RWPE1 (cell line): ENCODE results near the gene FKBP11.

Source experiments
- CTCF ChIA-PET: fragments of 350-600 bp; sonication (Branson Sonifier 250); formaldehyde crosslinking; extraction: SDS; loops from one replicate; lab custom pipeline; 2021; lab: Yijun Ruan, JAX
- POLR2A ChIA-PET: fragments of 400-600 bp; formaldehyde crosslinking; extraction: SDS; loops from one replicate; lab custom pipeline; 2020; ENCODE audit warnings: antibody characterized with exemption; ENCODE audit not compliant: low non-redundant PET; lab: Yijun Ruan, JAX
- DNase-seq: peaks from one replicate; pipeline ENCODE4 v3.0.0; 2012; ENCODE audit warnings: low spot score
- H3K27ac ChIP-seq: fragments of 450-650 bp; 2 replicates; pipeline ENCODE4 v1.5.1; 2017
- TF ChIP-seq, protein P1 (sequence below): fragments of 450-650 bp; conservative IDR thresholded peaks from 2 replicates; pipeline ENCODE4 v1.5.1; 2017; ENCODE audit warnings: low read depth, mild to moderate bottlenecking

FKBP11 gene

DNA sequence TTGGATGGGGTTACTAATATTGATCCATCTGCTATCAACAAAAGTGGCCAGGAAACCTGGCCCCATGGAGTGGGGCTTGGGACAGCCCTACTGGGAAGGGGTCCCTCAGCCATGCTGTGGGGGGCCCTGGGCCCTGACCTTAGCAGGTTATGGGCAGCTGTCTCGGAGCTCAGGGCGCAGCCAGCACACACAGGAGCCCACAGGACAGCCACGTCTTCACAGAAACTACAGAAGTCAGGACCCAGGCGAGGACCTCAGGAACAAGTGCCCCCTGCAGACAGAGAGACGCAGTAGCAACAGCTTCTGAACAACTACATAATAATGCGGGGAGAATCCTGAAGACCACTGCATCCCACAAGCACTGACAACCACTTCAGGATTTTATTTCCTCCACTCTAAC is 11.9 kb upstream of the FKBP11 start:
- CTCF ChIA-PET, result interaction anchor here (1.2 to 1.4 kb wide), 2 partner anchors 40 to 51 kb away, joined by 4 to 5 read pairs; no protein-coding TSS in a partner anchor
- no peak for DNase-seq
- H3K27ac ChIP-seq, result no peak overlapping the region
- POLR2A ChIA-PET, result interaction anchor here (0.6 kb wide), 1 partner anchor 17 kb away, joined by 3 read pairs; no protein-coding TSS in a partner anchor
- TF ChIP-seq, protein P1, sequence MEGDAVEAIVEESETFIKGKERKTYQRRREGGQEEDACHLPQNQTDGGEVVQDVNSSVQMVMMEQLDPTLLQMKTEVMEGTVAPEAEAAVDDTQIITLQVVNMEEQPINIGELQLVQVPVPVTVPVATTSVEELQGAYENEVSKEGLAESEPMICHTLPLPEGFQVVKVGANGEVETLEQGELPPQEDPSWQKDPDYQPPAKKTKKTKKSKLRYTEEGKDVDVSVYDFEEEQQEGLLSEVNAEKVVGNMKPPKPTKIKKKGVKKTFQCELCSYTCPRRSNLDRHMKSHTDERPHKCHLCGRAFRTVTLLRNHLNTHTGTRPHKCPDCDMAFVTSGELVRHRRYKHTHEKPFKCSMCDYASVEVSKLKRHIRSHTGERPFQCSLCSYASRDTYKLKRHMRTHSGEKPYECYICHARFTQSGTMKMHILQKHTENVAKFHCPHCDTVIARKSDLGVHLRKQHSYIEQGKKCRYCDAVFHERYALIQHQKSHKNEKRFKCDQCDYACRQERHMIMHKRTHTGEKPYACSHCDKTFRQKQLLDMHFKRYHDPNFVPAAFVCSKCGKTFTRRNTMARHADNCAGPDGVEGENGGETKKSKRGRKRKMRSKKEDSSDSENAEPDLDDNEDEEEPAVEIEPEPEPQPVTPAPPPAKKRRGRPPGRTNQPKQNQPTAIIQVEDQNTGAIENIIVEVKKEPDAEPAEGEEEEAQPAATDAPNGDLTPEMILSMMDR, result no peak

DNA sequence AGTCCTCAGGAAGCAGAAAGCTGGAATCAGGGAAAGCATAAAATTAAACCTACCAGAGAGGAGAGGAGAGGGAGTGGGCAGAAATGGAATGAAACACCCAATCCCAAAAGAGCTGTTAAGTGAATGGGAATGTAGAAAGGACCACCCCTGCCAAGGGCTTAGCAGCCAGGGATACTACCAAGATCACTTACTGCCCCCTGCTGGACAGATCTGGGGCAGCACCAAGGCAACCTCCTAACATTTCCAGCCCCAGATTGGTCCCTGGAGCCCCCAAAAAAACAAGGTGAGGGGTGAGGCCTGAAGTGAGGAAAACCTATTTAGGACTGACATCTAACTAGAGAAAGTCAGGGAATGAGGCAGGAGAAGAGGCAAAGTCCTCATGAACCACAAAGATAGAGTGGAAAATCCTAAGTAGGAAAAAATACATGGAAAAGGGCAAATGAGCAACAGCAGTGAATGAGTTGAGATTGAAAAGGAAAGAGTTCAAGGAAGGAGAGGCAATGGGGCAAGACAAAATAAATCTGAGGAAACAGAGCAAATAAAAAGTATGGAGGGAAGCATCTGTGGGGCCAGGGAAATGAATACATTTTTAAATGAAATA is 11.2 kb upstream of the FKBP11 start:
- ChIA-PET POLR2A (no interaction called here), CTCF (interaction anchor here (0.5 to 1.3 kb wide), 19 partner anchors 9 to 1884 kb away, joined by 3 to 11 read pairs (median 4); partner anchors contain the start of genes ARF3 and FKBP11)
- TF ChIP-seq, protein P1, result peak; percentile 85
- H3K27ac ChIP-seq, result no peak overlapping the region
- peak; percentile 72 for DNase-seq

DNA sequence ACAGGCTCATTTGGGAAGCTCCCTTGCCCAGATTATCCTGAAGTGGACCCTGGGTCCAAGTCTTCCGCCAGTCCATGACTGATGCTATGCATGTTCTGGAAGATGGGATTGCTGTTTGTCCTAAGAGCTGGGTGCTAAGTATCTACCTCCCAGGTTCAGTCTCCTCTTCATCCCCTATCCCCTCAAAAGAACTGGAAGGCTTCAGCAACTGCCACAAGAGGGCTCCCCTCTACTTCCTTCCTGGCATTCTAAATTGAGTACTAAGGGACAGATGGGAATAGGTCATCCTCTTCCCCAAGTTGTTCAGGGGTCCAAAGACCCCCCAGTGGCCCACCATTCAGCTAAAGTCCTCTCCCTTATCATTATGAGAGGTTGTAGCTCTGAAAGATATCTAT is 9.0 kb upstream of the FKBP11 start:
- ChIA-PET POLR2A (no interaction called here), CTCF (interaction anchor here (0.6 kb wide), 1 partner anchor 51 kb away, joined by 3 read pairs; no protein-coding TSS in a partner anchor)

DNA sequence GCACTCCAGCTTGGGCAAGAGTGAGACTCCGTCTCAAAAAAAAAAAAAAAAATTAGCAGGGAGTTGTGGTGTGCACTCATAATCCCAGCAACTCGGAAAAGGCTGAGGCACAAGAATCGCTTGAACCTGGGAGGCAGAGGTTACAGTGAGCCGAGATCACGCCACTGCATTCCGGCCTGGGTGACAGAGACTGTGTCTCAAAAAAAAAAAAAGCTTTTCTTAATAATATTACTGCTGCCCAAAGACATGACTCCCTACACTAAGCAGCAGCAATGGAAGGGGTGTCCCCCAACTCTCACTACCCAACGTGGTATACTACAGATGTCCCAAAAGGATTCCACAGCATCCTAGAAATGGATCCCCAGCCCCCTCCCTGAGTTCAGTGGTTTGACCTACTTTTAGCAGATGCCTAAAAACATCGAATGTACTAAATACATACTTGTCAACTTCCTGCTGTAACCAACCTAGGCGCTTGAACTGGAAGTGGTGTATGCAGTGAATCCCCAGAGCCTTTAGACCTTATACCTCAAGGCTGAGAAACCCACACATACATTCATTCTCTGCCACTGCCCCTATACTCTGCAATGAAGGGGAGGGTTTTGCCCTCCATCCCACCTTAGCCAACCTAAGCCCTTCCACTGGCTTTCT is 8.5 kb upstream of the FKBP11 start:
- ChIA-PET POLR2A (no interaction called here), CTCF (interaction anchor here (0.6 to 1.0 kb wide), 2 partner anchors 8 to 52 kb away, joined by 3 to 6 read pairs; no protein-coding TSS in a partner anchor)
- H3K27ac ChIP-seq, result no peak overlapping the region
- DNase-seq, result no peak
- TF ChIP-seq, protein P1, result no peak

More for the DNA sequence above, 9.0 kb upstream of the FKBP11 start:
- TF ChIP-seq, protein P1, result peak; percentile 36; the same call in 1 of the 2 replicates
- peak; percentile 15 for DNase-seq
- H3K27ac ChIP-seq, result no peak overlapping the region

DNA sequence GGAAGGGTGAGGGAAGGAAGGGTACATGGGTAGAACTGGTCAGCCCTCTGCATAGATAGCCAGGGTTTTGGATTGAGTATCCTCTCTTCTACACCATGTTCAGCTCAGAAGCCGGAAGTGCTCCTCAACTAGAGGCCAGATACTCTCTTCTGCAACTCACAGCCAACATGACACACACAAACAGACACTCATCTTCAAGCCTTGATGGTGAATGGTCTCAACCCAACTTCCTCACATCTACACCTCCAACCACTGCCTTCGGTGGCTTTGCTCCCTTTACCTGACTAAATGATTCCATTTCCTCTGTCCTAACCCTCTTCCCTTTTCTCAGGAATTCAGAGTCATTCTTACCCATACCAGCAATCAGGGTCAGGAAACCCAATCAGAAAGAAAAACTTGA is 7.6 kb upstream of the FKBP11 start:
- CTCF ChIA-PET, result interaction anchor here (1.0 kb wide), 1 partner anchor 9 kb away, joined by 6 read pairs; no protein-coding TSS in a partner anchor
- DNase-seq, result no peak
- POLR2A ChIA-PET, result no interaction called here
- no peak overlapping the region for H3K27ac ChIP-seq
- TF ChIP-seq, protein P1, result no peak

DNA sequence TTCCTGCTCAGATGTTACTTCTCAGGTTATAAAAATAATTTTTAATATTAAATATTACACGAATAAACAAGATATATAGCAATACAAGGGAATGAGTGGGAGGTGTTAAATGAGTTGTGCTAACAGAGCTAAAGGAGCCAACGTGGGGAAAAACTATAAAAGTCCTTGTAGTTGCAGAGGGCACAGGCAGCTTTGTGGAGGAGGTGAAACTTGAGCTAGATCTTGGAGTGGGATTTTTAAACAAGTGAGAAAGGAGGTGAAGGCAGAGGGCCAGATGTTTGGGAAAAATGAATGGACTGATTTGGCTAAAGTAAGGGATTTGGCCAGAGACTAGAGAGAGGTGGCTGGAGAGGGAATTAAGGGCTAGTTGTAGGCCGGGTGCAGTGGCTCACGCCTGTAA is 5.2 kb upstream of the FKBP11 start:
- POLR2A ChIA-PET, result no interaction called here

More for the DNA sequence above, 5.2 kb upstream of the FKBP11 start:
- CTCF ChIA-PET, result interaction anchor here (0.6 to 1.2 kb wide), 4 partner anchors 9 to 77 kb away, joined by 3 to 6 read pairs (median 3); no protein-coding TSS in a partner anchor
- H3K27ac ChIP-seq, result no peak overlapping the region
- no peak for DNase-seq
- TF ChIP-seq, protein P1, result no peak
